Caco-2 (cell line): ENCODE results near the gene AHNAK. TPM values are rescaled to one million over a fixed set of nuclear protein-coding genes. Genes with fewer than 3 reads are reported as not detected.
"Not testable (repeated sequence)": the region's sequence is repeated elsewhere in the genome, so short reads cannot be mapped to it uniquely, and the experiment has no call there.

Experiments
- BruUV-seq: library from RNA; stranded (reverse); fragments of 400-500 nt; replicated peaks from 2 replicates; lab custom pipeline; 2021; lab: Mats Ljungman, UMichigan
- CTCF ChIA-PET: fragments of 300-600 bp; sonication (Branson Sonifier 250); formaldehyde crosslinking; loops from one replicate; lab custom pipeline; 2022; ENCODE audit warnings: antibody characterized with exemption; lab: Charles Lee
- POLR2A ChIA-PET: fragments of 300-600 bp; sonication (Branson Sonifier 250); formaldehyde crosslinking; loops from one replicate; lab custom pipeline; 2022; ENCODE audit warnings: antibody characterized with exemption; lab: Charles Lee
- DNase-seq, 2 experiments: peaks; one replicate each; pipeline versions ENCODE4 v3.0.0 to v3.0.0-alpha.2; 2020 to 2022
- H3K27me3 ChIP-seq: replicated peaks from 2 replicates; pipeline ENCODE4 v1.6.0; 2011; ENCODE audit warnings: low read length; ENCODE audit not compliant: control insufficient read depth, insufficient read depth
- H3K36me3 ChIP-seq: 2 replicates; pipeline ENCODE4 v1.5.1; 2011; ENCODE audit warnings: low read length; ENCODE audit not compliant: control insufficient read depth, insufficient read depth
- H3K4me1 ChIP-seq: fragments of 250-450 bp; sonication (Bioruptor Pico); 2 replicates; pipeline ENCODE4 v1.5.1; 2020; ENCODE audit warnings: mild to moderate bottlenecking
- H3K4me3 ChIP-seq: 2 replicates; pipeline ENCODE4 v1.5.1; 2011; ENCODE audit warnings: low read depth, mild to moderate bottlenecking, control low read depth, low read length
- H3K9me3 ChIP-seq: fragments of 250-450 bp; sonication (Bioruptor Pico); 2 replicates; pipeline ENCODE4 v1.5.1; 2020; ENCODE audit warnings: mild to moderate bottlenecking, moderate library complexity
- H3K27ac Mint-ChIP-seq: one replicate; pipeline ENCODE4 v1.8.0; 2022; ENCODE audit warnings: mixed read lengths; ENCODE audit not compliant: unreplicated experiment
- H3K27me3 Mint-ChIP-seq: one replicate; pipeline ENCODE4 v1.8.0; 2022; ENCODE audit warnings: mixed read lengths; ENCODE audit not compliant: insufficient read depth, unreplicated experiment
- H3K36me3 Mint-ChIP-seq: one replicate; pipeline ENCODE4 v1.8.0; 2022; ENCODE audit warnings: mild to moderate bottlenecking, mixed read lengths; ENCODE audit not compliant: insufficient read depth, unreplicated experiment
- H3K4me1 Mint-ChIP-seq: one replicate; pipeline ENCODE4 v1.8.0; 2022; ENCODE audit warnings: low read depth, mixed read lengths; ENCODE audit not compliant: unreplicated experiment
- H3K4me3 Mint-ChIP-seq: one replicate; pipeline ENCODE4 v1.8.0; 2022; ENCODE audit warnings: mild to moderate bottlenecking, moderate library complexity, mixed read lengths; ENCODE audit not compliant: unreplicated experiment
- H3K9me3 Mint-ChIP-seq: one replicate; pipeline ENCODE4 v1.8.0; 2022; ENCODE audit warnings: mixed read lengths; ENCODE audit not compliant: unreplicated experiment
- CTCF ChIP-seq, 2 experiments: fragments of 200-600 bp in 1 of 2; IDR thresholded peaks; 1 replicate in 1 of 2; 2 replicates in 1 of 2; pipeline versions ENCODE4 v1.5.1 to v1.8.0; 2011 to 2022; ENCODE audit warnings: antibody characterized with exemption in 1 of 2, control low read depth in 1 of 2, inconsistent platforms in 1 of 2, low read depth in 1 of 2, low read length in 1 of 2, mild to moderate bottlenecking in 1 of 2, moderate library complexity in 1 of 2; ENCODE audit not compliant: insufficient read depth in 1 of 2, severe bottlenecking in 1 of 2, unreplicated experiment in 1 of 2
- intact Hi-C: fragments of 100-400 bp; cut with micrococcal nuclease; formaldehyde crosslinking; loops from one replicate; pipeline ENCODE4 v1.10.0; 2022; ENCODE audit not compliant: unreplicated experiment
- total RNA-seq: library from RNA; stranded (reverse); gene quantifications from 2 replicates; pipeline ENCODE4 v1.2.3, GENCODE V29; 2022

Gene AHNAK
- total RNA-seq, 1 experiment from 2014 or later: 312 TPM

- TSS peak; percentile 87 for BruUV-seq
- H3K36me3 ChIP-seq: no peaks in the 10 kb centered on the region
- intact Hi-C loops: loop anchor here (2.0 kb wide), 1 partner anchor 56 kb away; no protein-coding TSS in a partner anchor
- H3K4me1 ChIP-seq: peaks cover 89% of the 10 kb centered on the region
- no peaks in the 10 kb centered on the region for H3K9me3 ChIP-seq
- Mint-ChIP-seq H3K36me3 (peaks cover 84% of the 10 kb centered on the region), H3K27me3 (no peaks in the 10 kb centered on the region), H3K9me3 (no peaks in the 10 kb centered on the region), H3K4me1 (peaks cover 59% of the 10 kb centered on the region), H3K4me3 (peak overlapping the region; percentile 71), H3K27ac (peak overlapping the region; percentile 96)
- peak overlapping the region; percentile 10; the same call in 1 of the 2 replicates for H3K4me3 ChIP-seq
- DNase-seq: peak; percentile 85 to 92
- CTCF ChIA-PET: interaction anchor here (0.6 to 2.7 kb wide), 14 partner anchors 10 to 224 kb away, joined by 3 to 31 read pairs (median 3); partner anchors contain the start of genes EEF1G, MTA2 and TUT1
- TF ChIP-seq CTCF (IDR thresholded peaks at IDR 0.05; ENCODE audit: insufficient read depth in 1 of 2, low read depth in 1 of 2, low read length in 1 of 2, severe bottlenecking in 1 of 2, unreplicated experiment in 1 of 2): no peak
- POLR2A ChIA-PET: interaction anchor here (0.6 to 2.5 kb wide), 6 partner anchors 8 to 72 kb away, joined by 3 to 34 read pairs (median 8); partner anchors contain the start of genes EEF1G and TUT1
- H3K27me3 ChIP-seq: no peaks in the 10 kb centered on the region
Measured at GRCh38 chr11:62553080-62553838, 6.7 kb upstream of the AHNAK start.

- Mint-ChIP-seq H3K27ac (peak overlapping the region; percentile 96), H3K9me3 (no peaks in the 10 kb centered on the region), H3K36me3 (peaks cover 80% of the 10 kb centered on the region), H3K4me3 (peak overlapping the region; percentile 71), H3K27me3 (no peaks in the 10 kb centered on the region), H3K4me1 (peaks cover 66% of the 10 kb centered on the region)
- intact Hi-C loops: loop anchor here (2.0 kb wide), 1 partner anchor 56 kb away; no protein-coding TSS in a partner anchor
- Histone ChIP-seq H3K27me3 (no peaks in the 10 kb centered on the region), H3K9me3 (no peaks in the 10 kb centered on the region), H3K4me3 (peak overlapping the region; percentile 10; the same call in 1 of the 2 replicates), H3K4me1 (peaks cover 89% of the 10 kb centered on the region), H3K36me3 (no peaks in the 10 kb centered on the region)
- TF ChIP-seq CTCF (IDR thresholded peaks at IDR 0.05; ENCODE audit: insufficient read depth in 1 of 2, low read depth in 1 of 2, low read length in 1 of 2, severe bottlenecking in 1 of 2, unreplicated experiment in 1 of 2): no peak
- BruUV-seq: TSS peak; percentile 77
- ChIA-PET POLR2A (interaction anchor here (1.0 to 2.5 kb wide), 5 partner anchors 8 to 72 kb away, joined by 4 to 34 read pairs (median 11); partner anchors contain the start of genes EEF1G and TUT1), CTCF (interaction anchor here (0.6 to 2.7 kb wide), 14 partner anchors 8 to 224 kb away, joined by 3 to 31 read pairs (median 4); partner anchors contain the start of genes EEF1G, MTA2 and TUT1)
- DNase-seq: peak; percentile 76 to 80
Measured at GRCh38 chr11:62552485-62553079, 6.0 kb upstream of the AHNAK start.

DNA sequence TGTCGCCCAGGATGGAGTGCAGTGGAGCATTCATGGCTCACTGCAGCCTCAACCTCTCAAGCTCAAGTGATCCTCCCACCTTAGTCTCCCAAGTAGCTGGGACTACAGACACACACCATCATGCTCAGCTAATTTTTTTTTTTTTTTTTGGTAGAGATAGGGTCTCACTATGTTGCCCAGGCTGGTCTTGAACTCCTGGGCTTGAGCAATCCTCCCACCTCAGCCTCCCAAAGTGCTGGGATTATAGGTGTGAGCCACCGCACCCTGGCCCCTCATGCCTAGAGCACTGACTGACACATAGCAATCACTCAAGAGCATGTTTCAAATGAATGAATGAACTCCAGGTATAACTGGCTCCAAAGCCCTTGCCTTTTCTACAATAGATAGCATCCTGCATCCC is 3.9 kb upstream of the AHNAK start:
- H3K4me3 Mint-ChIP-seq, H3K9me3 Mint-ChIP-seq, BruUV-seq, H3K36me3 ChIP-seq, H3K27me3 Mint-ChIP-seq, H3K4me3 ChIP-seq, H3K27me3 ChIP-seq, H3K9me3 ChIP-seq, DNase-seq, intact Hi-C loops: not testable (repeated sequence)
- peak overlapping the region; percentile 96 for H3K27ac Mint-ChIP-seq
- ChIA-PET CTCF (interaction anchor here (1.1 kb wide), 1 partner anchor 157 kb away, joined by 3 read pairs; no protein-coding TSS in a partner anchor), POLR2A (interaction anchor here (0.6 to 1.1 kb wide), 2 partner anchors 10 to 23 kb away, joined by 3 to 4 read pairs; partner anchors contain the start of gene EEF1G)
- peaks cover 48% of the 10 kb centered on the region for H3K4me1 Mint-ChIP-seq
- peaks cover 74% of the 10 kb centered on the region for H3K4me1 ChIP-seq
- peaks cover 75% of the 10 kb centered on the region for H3K36me3 Mint-ChIP-seq
